HepG2 (cell line): ENCODE results near the gene SLC43A1. TPM values are rescaled to one million over a fixed set of nuclear protein-coding genes. Genes with fewer than 3 reads are reported as not detected.

Source experiments
- BORCS8-MEF2B ChIP-seq: sonication (generic); formaldehyde crosslinking; IDR thresholded peaks from 2 replicates; pipeline ENCODE4 v1.8.0; 2022; ENCODE audit warnings: mild to moderate bottlenecking, missing genetic modification reagents
- CREB1 ChIP-seq, 2 experiments: fragments of 450-650 bp in 1 of 2; IDR thresholded peaks; 2 replicates each; pipeline ENCODE4 v1.6.1; 2016 to 2017; ENCODE audit warnings: control low read depth in 1 of 2, mild to moderate bottlenecking in 1 of 2, missing compliant biosample characterization in 1 of 2, missing genetic modification characterization in 1 of 2
- HIC2 ChIP-seq: sonication (generic); formaldehyde crosslinking; IDR thresholded peaks from 2 replicates; pipeline ENCODE4 v1.9.0; 2022; ENCODE audit warnings: low read depth, missing genetic modification reagents
- HOXD1 ChIP-seq: sonication (generic); formaldehyde crosslinking; IDR thresholded peaks from 2 replicates; pipeline ENCODE4 v1.5.0; 2020; ENCODE audit warnings: missing genetic modification reagents
- NR2C2 ChIP-seq: sonication (generic); formaldehyde crosslinking; IDR thresholded peaks from 2 replicates; pipeline ENCODE4 v1.4.0; 2020; ENCODE audit warnings: missing genetic modification reagents, mild to moderate bottlenecking, moderate library complexity, borderline replicate concordance
- PCBP2 ChIP-seq: fragments of 200-400 bp; formaldehyde crosslinking; optimal IDR thresholded peaks from 2 replicates; pipeline ENCODE3; 2018; ENCODE audit warnings: low read length, low read depth; ENCODE audit not compliant: poor library complexity, severe bottlenecking
- TBX2 ChIP-seq: sonication (generic); formaldehyde crosslinking; IDR thresholded peaks from 2 replicates; pipeline ENCODE4 v1.5.0; 2020; ENCODE audit warnings: missing genetic modification reagents, mild to moderate bottlenecking, borderline replicate concordance
- YEATS2 ChIP-seq: sonication (generic); formaldehyde crosslinking; IDR thresholded peaks from 2 replicates; pipeline ENCODE4 v1.4.0; 2020; ENCODE audit warnings: missing genetic modification reagents, borderline replicate concordance
- ZFYVE20 ChIP-seq: sonication (generic); formaldehyde crosslinking; IDR thresholded peaks from 2 replicates; pipeline ENCODE4 v1.8.0; 2023; ENCODE audit warnings: low read depth, mild to moderate bottlenecking, moderate library complexity, missing genetic modification reagents, borderline replicate concordance
- ZNF263 ChIP-seq: sonication (generic); formaldehyde crosslinking; IDR thresholded peaks from 2 replicates; pipeline ENCODE4 v1.4.0; 2020; ENCODE audit warnings: missing genetic modification reagents
- ZNF543 ChIP-seq: sonication (generic); formaldehyde crosslinking; IDR thresholded peaks from 2 replicates; pipeline ENCODE4 v1.4.0; 2020; ENCODE audit warnings: mild to moderate bottlenecking, missing genetic modification reagents
- ZNF567 ChIP-seq: sonication (generic); formaldehyde crosslinking; IDR thresholded peaks from 2 replicates; pipeline ENCODE4 v1.8.1; 2023; ENCODE audit warnings: mild to moderate bottlenecking, missing genetic modification reagents, borderline replicate concordance
- ZNF572 ChIP-seq: sonication (generic); formaldehyde crosslinking; IDR thresholded peaks from 2 replicates; pipeline ENCODE4 v1.5.1; 2020; ENCODE audit warnings: mild to moderate bottlenecking, missing genetic modification reagents
- ZNF589 ChIP-seq: sonication (generic); formaldehyde crosslinking; conservative IDR thresholded peaks from 2 replicates; pipeline ENCODE4 v1.8.0; 2022; ENCODE audit warnings: mild to moderate bottlenecking, moderate library complexity, missing genetic modification reagents
- ZNF709 ChIP-seq: sonication (generic); formaldehyde crosslinking; IDR thresholded peaks from 2 replicates; pipeline ENCODE4 v1.5.0; 2020; ENCODE audit warnings: mild to moderate bottlenecking, missing genetic modification reagents
- ZNF746 ChIP-seq: sonication (generic); formaldehyde crosslinking; IDR thresholded peaks from 2 replicates; pipeline ENCODE4 v1.8.0; 2022; ENCODE audit warnings: mild to moderate bottlenecking, missing genetic modification reagents
- polyA plus RNA-seq, 8 experiments: library from polyadenylated mRNA; depleted of rRNA in 3 of 8; stranded (reverse) in 7 of 8; unstranded in 1 of 8; fragments of >200 nt; fragmentation: Illumina TruSeq in 4 of 8; extraction: Trizol in 4 of 8; gene quantifications; 2 replicates each; pipeline versions ENCODE4 v1.2.1 to v1.2.3, GENCODE V29; 2011 to 2016; ENCODE audit warnings: low read depth in 4 of 8, missing spikeins in 1 of 8, mixed read lengths in 1 of 8; ENCODE audit not compliant: insufficient read depth in 1 of 8
- total RNA-seq, 5 experiments: library from RNA; depleted of rRNA; stranded (reverse); fragments of >200 nt; fragmentation: Illumina TruSeq; extraction: Trizol; gene quantifications; 2 replicates each; pipeline ENCODE4 v1.2.3, GENCODE V29; 2016; ENCODE audit warnings: low read depth in 1 of 5
- TF ChIP-seq, protein P1 (sequence below): sonication (generic); formaldehyde crosslinking; IDR thresholded peaks from 2 replicates; pipeline ENCODE4 v1.4.0; 2020; ENCODE audit warnings: mild to moderate bottlenecking, missing genetic modification reagents, borderline replicate concordance
- TF ChIP-seq, protein P2 (sequence below): sonication (generic); formaldehyde crosslinking; IDR thresholded peaks from 2 replicates; pipeline ENCODE4 v1.4.0; 2020; ENCODE audit warnings: mild to moderate bottlenecking, missing genetic modification reagents
- TF ChIP-seq, protein P3 (sequence below): sonication (generic); formaldehyde crosslinking; IDR thresholded peaks from 2 replicates; pipeline ENCODE4 v1.5.0; 2020; ENCODE audit warnings: mild to moderate bottlenecking, missing genetic modification reagents

The SLC43A1 gene
- total and polyA plus RNA-seq, 2 of the 13 experiments (the other 11 are each of a cell fraction or from before 2014, with no cell fraction given), result 72.3 to 87.6 TPM

DNA sequence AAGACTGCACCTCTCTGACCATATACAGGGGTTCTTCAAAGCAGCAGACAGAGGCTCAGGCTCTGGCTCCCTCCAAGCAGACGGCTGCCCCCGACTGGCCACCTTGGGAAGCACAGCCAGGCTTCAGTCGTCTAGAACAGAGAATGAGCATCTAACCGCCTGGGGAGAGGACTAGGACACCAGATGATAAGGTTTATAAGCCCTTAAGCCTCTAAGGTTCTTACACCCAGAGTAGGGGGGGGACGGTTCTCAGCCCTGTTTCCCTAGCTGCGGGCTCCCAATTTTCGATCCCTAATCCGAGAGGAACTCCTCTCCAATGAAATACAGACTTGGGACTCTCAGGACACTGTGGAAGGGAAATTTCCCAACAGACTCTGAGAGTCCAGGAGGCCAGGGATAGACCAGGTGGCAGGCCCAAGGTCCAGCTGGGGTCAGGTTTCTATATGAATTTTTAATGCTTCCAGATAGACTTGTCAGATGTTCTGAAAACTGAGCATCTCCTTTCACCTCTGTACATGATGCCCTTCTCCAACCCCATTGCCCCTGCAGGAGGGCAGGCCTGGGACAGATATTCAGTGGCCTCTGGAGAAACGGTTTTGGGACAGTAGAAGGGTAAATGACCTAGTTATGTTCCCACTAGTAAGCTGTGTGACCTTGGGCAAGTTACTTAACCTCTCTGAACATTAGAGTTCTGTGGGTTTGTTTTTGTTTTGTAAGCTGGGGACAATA, 34.9 kb downstream of the SLC43A1 start (continued):
- TF ChIP-seq HOXD1 (CRISPR knock-in tag) (no peak), TBX2 (CRISPR knock-in tag) (peak; percentile 12; the same call in 1 of the 2 replicates), NR2C2 (CRISPR knock-in tag) (no peak), PCBP2 (no peak), CREB1 (IDR thresholded peaks at IDR 0.05) (no peak), CREB1 (CRISPR knock-in tag; IDR thresholded peaks at IDR 0.05) (no peak), ZNF589 (CRISPR knock-in tag) (no peak), ZNF709 (CRISPR knock-in tag) (no peak), BORCS8-MEF2B (CRISPR knock-in tag) (no peak), ZNF263 (CRISPR knock-in tag) (no peak), YEATS2 (no peak), ZNF572 (CRISPR knock-in tag) (no peak), ZNF567 (CRISPR knock-in tag) (0 out of 2 replicates have a peak, but pooled peaks have one; percentile 37), HIC2 (CRISPR knock-in tag) (no peak), ZNF543 (CRISPR knock-in tag) (no peak), ZFYVE20 (no peak), ZNF746 (CRISPR knock-in tag) (no peak)
- TF ChIP-seq, protein P1, sequence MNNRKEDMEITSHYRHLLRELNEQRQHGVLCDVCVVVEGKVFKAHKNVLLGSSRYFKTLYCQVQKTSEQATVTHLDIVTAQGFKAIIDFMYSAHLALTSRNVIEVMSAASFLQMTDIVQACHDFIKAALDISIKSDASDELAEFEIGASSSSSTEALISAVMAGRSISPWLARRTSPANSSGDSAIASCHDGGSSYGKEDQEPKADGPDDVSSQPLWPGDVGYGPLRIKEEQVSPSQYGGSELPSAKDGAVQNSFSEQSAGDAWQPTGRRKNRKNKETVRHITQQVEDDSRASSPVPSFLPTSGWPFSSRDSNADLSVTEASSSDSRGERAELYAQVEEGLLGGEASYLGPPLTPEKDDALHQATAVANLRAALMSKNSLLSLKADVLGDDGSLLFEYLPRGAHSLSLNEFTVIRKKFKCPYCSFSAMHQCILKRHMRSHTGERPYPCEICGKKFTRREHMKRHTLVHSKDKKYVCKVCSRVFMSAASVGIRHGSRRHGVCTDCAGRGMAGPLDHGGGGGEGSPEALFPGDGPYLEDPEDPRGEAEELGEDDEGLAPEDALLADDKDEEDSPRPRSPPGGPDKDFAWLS (CRISPR knock-in tag), result no peak
- TF ChIP-seq, protein P2, sequence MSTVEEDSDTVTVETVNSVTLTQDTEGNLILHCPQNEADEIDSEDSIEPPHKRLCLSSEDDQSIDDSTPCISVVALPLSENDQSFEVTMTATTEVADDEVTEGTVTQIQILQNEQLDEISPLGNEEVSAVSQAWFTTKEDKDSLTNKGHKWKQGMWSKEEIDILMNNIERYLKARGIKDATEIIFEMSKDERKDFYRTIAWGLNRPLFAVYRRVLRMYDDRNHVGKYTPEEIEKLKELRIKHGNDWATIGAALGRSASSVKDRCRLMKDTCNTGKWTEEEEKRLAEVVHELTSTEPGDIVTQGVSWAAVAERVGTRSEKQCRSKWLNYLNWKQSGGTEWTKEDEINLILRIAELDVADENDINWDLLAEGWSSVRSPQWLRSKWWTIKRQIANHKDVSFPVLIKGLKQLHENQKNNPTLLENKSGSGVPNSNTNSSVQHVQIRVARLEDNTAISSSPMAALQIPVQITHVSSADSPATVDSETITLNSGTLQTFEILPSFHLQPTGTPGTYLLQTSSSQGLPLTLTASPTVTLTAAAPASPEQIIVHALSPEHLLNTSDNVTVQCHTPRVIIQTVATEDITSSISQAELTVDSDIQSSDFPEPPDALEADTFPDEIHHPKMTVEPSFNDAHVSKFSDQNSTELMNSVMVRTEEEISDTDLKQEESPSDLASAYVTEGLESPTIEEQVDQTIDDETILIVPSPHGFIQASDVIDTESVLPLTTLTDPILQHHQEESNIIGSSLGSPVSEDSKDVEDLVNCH (CRISPR knock-in tag), result no peak
- TF ChIP-seq, protein P3, sequence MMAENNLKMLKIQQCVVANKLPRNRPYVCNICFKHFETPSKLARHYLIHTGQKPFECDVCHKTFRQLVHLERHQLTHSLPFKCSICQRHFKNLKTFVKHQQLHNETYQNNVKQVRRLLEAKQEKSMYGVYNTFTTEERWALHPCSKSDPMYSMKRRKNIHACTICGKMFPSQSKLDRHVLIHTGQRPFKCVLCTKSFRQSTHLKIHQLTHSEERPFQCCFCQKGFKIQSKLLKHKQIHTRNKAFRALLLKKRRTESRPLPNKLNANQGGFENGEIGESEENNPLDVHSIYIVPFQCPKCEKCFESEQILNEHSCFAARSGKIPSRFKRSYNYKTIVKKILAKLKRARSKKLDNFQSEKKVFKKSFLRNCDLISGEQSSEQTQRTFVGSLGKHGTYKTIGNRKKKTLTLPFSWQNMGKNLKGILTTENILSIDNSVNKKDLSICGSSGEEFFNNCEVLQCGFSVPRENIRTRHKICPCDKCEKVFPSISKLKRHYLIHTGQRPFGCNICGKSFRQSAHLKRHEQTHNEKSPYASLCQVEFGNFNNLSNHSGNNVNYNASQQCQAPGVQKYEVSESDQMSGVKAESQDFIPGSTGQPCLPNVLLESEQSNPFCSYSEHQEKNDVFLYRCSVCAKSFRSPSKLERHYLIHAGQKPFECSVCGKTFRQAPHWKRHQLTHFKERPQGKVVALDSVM (CRISPR knock-in tag), result peak; percentile 52; the same call in 1 of the 2 replicates
